CD4-positive, alpha-beta T cell treated with Interleukin-12 subunit alpha and Interleukin-12 subunit beta, for 1 hour (primary cell): ENCODE measurements around the gene SPRING1.
A peak's percentile ranks its signal among the peaks of the same experiment; 100 is the strongest.

Source experiments
- DNase-seq: peaks from one replicate; pipeline ENCODE4 v3.0.0-alpha.2; 2020

SPRING1 gene

DNA sequence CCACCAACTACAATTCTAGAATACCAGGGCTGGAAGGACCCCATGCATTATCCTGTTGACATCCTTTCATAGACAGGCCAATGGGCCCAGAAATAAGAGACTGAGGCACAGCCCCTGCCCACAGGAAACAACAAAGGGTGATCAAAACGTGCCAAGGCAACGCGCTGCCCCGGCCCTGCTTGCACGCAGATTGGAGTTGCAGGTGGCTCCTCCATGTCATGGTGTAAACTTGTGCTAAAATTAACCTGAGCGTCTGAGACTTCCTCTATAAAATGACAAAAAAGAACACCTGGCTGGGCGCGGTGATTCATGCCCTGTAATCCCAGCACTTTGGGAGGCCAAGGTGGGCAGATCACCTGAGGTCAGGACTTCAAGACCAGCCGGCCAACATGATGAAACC, 30.1 kb downstream of the SPRING1 start:
- no peak for DNase-seq

DNA sequence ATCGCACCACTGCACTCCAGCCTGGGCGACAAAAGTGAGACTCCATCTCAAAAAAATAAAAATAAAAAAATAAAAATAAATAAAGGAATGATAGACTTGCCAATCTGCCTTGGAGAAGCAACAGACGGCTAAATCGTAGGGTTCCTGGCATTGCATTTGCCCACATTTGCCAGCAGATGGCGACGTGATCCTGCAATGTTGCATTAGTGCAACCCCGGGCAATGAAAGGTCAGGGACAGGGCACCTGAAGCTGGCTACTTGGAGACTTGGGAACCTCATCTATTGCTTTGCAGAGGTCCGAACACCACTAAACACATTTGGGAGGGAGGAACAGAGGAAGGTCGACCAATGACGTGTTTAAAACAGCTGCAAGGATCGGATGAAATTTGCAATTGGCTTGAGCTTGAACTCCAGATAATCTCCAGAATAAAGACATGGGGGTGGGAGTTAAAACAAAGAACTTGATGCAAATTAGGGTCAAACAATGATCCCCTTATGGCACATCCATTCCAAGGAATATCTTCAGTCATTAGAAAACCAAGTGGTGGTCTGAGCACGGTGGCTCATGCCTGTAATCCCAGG, 34.6 kb downstream of the SPRING1 start:
- peak; percentile 68 for DNase-seq

DNA sequence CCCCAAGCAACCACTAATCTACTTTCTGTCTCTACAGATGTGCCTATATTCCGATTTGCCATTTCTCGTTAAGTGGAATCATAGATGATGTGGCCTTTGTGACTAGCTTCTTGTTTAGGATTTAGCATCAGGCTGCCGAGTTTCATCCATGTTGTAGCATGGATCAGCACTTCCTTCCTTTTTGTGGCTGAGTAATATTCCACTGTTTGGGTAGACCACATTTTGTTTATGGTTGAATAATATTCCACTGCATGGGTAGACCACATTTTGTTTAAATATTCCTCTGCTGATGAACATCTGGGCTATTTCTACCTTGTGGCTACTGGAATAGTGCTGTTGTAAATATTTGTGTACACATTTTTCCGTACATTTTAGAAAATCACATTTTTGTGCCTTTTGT, 36.4 kb downstream of the SPRING1 start:
- no peak for DNase-seq

DNA sequence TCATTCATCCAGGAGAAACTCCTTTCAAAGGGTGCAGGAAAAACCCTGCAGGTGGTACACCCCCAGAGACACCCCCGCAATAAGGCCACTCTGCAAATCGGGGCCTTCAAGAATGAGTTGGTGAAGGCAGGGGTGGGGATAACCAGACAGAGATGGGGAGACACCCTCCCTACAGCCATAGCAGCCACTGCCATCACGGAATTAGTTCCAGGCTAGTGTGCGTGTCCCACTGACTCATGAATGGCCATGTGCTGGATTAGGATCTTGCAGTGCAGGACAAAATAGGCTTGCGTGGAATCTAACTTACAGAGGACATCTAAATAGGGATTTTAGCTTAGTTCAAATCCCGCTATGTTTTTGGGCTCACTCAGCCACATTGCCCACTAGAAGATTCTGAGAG, 37.8 kb downstream of the SPRING1 start:
- no peak for DNase-seq

DNA sequence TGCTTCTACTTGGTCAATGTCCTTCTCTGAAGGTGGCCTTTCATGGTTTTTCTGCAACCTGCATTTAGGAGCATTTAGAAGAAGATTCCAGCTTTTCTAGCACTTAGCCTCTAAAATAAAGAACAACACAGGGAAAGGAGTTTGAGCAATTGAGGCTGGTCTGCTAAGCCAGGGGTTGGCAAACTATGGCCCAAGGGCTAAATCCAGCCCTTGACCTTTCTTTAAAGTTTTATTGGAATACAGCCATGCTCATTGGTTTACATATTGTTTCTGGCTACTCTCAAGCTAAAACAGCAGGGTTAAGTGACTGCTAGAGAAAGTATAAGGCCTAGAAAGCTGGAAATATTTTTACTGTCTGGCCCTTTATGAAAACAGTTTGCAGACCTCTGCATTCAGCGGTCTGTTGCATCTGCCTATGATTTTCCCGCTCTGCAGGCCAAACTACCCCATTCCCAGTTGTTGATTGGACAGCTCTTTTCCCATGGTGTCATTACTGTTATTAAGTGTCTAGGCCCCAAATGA, 39.3 kb downstream of the SPRING1 start:
- no peak for DNase-seq

DNA sequence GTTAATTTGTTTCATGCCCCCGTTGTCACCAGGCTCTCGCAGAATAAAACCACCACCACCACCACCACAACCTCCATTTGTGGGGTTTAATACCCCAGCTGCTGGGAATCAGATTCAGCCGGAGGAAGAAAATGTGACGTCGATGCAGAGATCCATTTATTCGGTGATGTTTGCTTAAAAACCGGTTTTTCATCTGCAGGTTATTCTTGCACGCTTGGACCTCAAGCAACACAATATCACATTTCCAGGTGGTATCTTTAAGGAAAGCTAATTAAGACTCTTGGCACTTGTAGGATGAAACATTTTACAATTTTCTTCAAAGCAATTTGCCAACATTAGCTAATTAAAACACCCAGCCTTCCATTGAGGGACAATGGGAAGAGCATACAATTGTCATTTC, 39.8 kb downstream of the SPRING1 start:
- no peak for DNase-seq

DNA sequence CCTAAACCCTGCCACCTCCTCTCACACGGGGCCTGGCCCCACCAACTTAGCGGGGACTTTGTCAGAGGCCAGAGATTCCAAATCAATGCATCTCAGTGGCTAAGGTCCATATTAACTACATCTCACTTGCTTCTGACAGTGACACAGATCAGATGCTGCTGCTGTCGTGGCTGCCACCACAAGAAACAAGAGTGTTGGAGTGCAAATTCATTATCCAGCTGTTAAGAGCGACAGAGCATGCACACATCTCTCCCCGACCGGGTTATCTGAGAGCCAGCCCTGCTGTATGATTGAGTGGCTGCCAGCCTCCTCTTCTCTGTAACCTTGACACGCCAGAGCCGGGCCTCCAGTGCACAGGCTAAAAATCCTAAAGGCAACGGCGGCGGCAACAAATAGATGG, 40.2 kb downstream of the SPRING1 start:
- no peak for DNase-seq

DNA sequence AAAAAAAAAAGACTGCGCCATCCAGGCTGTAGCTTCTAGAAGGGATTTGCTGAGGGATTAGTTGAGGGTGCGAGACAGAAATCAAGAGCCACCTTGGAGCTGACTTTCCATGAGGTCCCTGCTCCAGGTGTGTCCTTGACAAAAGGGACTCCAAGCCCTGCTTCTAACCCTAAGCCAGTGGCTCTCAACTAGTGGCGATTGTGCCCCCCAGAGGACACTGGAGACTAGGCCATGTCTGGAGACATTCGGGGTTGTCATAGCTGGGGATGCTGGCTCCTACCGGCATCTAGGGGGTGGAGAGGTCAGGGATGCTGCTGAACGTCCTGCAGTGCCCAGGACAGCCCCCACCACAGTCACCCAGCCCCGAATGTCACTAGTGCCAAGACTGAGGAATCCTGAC, 40.6 kb downstream of the SPRING1 start:
- no peak for DNase-seq

DNA sequence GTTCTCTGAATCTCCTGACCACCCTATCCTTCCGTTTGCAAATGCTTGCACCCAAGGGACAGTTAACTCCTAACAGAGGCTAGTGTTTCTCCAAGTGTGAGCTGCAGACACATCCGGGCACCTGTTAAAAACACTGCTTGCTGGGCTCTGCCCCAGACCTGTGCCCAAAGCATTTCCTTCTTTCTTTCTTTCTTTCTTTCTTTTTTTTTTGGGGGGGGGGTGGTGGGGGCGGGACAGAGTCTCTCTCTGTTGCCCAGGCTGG, 42.5 kb downstream of the SPRING1 start:
- no peak for DNase-seq

DNA sequence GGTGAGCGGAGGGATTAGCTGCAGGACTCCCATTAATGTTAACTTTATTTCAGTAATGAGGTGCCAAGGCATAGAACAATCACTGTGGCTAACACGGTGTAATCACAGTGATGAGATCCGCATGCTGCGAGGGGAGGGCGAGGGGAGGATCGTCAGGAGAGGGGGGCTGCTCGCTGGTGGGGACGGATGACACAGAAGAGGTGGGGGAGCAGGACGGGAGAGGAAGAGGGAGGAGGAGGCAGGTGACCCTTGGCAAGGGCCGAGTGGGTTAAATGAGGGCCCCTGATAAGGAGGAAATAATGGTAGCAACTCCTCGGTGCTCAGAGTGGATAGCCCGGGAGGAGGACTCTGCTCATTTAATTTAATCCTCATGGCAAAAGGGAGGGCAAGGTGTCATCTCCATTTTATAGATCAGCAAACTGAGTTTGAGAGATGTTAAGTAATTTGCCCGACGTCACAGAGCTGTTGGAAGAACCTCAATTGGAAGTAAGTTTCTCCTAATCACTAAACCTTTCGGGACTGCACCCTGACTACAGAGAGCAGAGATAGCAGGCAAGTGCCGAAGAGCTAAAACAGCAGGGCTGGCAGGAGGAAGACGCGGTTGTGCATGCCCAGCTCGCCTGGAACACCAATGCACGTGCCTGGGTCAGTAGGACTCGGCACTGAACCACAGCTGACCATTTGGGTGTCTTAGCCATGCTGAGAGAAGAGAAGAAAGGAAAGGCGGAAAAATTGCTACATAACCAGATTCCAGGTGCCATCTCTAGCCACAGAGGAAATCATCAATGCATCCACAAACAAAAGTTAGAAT, 43.0 kb downstream of the SPRING1 start:
- DNase-seq: no peak

DNA sequence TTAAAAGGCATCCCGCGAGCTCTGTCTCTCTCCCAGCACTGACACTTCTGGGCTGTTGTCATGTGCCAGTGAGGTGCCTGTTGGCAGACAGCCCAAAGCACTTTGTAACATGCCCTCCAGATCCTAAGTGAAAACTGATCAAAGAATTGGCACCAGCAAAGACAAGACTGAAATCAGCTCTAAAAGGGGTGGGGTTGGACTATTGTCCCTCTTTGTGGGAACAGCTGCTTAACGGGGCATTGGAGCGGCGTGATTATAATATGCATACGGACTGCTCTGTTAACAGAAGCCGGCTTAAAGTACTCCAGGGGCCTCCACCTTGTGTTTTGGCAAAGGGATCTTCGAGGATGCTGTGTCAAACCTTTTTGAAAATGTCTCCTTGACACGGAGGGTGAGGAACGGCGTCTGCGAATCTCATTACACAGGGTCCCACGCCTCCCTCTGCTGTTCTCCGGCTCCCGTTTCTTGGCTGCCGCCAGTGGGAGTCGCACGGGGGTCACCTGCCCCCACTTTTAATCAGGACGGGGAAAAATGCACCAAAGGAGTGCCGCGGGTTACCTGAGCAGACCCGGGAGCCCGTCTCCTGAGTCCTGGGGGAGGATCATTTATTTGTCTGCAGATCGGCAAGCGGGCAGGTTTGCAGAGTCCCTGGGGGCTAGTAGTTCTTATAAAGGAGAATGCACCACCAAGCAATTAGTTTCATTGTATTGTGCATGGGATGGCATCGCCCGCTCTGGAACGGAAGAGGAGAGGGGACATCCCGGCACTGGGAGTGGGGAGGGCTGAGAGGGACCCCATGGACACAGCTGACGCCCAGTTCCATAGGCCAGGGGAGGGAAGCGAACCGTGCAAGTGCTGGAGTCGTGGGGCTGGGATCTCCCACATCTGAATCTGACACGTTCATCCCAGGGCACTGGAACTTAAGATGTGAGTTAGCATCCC, 44.3 kb downstream of the SPRING1 start:
- DNase-seq: no peak

DNA sequence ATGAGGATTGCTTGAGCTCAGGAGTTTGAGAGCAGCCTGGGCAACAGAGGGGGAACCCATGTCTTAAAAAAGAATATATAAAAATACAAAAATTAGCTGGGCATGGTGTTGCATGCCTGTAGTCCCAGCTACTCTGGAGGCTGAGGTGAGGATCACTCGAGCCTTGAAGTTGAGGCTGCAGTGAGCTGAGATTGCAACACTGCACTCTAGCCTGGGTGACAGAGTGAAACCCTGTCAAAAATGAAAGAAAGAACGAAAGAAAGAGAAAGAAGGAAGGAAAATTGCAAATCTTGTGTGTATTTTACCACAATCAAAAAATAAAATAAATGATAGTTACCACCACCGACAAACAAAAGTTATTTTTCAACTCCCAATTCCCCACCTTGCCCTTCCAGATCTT, 45.3 kb downstream of the SPRING1 start:
- no peak for DNase-seq

DNA sequence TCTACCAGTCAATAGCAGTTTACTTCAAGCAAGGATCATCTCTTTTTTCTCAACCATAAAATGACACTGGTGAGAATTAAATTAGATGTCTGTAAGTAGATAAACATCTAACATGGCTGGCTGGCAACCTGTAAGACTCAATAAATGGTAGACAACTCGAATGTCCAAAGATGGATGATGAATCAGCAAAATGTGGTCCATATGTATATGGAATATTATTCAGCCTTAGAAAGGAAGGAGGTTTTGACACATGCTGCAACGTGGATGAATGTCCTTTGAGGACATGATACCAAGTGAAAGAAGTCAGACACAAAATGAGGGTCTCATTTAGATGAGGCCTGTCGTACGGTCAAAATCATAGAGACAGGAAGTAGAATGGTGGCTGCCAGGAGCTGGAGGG, 46.2 kb downstream of the SPRING1 start:
- DNase-seq: no peak

DNA sequence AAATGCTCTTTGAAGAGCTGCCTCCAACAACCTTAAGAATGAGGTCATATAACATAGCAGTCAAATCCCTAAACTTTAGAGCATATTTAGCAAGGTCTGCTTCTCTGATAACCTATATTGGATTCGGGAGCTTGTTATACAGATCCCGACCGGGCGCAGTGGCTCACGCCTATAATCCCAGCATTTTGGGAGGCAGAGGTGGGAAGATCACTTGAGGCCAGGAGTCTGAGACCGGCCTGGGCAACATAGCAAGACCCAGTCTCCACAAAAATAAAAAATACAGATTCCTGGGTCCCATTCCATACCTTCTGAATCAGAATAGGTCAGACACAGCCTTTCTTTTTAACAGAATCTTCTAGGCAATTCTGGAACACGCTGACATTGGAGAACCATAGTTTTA, 46.7 kb downstream of the SPRING1 start:
- DNase-seq: no peak

DNA sequence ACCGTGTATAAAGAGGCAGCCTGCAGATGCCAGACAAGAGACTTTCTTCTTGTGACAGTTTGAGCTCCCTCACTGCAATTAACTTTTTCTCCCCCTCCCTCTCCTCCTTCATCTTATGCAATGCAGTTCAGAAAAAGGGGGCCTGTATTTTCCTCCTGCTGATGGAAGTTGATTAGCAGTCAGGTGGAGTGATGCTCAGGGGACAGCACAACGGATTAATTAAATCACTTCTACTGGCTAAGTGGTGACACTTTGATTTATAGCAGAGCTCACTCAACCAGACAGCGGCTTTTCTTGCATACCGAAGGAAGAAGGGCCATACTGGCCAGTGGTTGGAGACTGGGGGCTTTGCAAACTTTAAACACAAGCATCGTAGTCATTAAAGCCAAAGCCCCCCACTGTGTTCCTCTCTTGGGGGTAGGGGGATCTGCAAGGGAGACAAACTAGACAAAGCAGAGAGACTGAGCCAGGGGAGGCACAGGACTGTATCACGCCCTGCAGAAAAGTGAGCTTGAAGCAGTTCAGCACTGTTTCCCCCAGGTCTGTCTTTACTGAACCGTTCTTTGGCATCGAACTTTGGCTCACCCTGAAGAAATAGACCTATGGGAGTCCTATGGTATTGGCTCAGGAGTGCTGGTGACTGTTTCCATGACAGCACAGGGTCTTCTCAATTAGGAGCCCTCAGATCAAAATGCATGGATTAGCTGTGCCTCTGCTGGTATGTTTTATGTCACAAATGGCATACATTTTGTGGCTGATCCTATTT, 47.7 kb downstream of the SPRING1 start:
- no peak for DNase-seq

DNA sequence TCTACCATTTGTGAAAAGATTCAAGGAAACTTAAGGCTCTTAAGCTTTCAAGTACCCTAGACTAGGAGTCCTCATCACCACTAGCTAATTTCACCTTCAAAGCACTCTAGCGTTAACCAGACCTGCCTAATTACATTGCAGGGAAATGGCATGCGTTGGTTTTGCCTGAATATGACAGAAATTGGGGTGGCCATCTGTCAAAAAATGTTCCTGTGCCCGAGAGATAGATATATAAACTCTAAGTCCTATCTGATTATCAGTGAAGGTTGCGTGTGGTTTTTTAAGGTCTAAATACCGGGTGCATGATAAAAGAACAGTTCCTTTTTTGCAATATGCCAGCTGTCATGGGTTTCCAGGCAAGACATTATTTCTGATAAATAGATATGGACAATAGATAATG, 48.3 kb downstream of the SPRING1 start:
- no peak for DNase-seq
